Panc1 (cell line): Measurements from ENCODE around the gene AGRP. TPM values are rescaled to one million over a fixed set of nuclear protein-coding genes. Genes with fewer than 3 reads are reported as not detected.

Experiments used
- ATAC-seq: fragments of 200-7000 bp; cut with Tn5 transposase; 2 replicates; pipeline ENCODE4 v1.9.1; 2020; ENCODE audit warnings: mild to moderate bottlenecking, moderate library complexity
- BruUV-seq: library from RNA; stranded (reverse); fragments of 400-500 nt; replicated peaks from 2 replicates; lab custom pipeline; 2021; lab: Mats Ljungman, UMichigan
- CTCF ChIA-PET: fragments of 300-600 bp; sonication (Branson Sonifier 250); formaldehyde crosslinking; loops from one replicate; lab custom pipeline; 2022; ENCODE audit warnings: antibody characterized with exemption; lab: Charles Lee
- POLR2A ChIA-PET: fragments of 300-600 bp; sonication (Branson Sonifier 250); formaldehyde crosslinking; loops from one replicate; lab custom pipeline; 2022; ENCODE audit warnings: antibody characterized with exemption; lab: Charles Lee
- DNase-seq: peaks from one replicate; pipeline ENCODE4 v3.0.0-alpha.2; 2010; ENCODE audit warnings: low read depth, low spot score
- H3K27ac ChIP-seq: 2 replicates; pipeline ENCODE4 v1.5.1; 2011; ENCODE audit warnings: mild to moderate bottlenecking, low read length, inconsistent platforms
- H3K27me3 ChIP-seq: fragments of 200-500 bp; sonication (Bioruptor generic); 2 replicates; pipeline ENCODE4 v1.6.0; 2014; ENCODE audit warnings: low read length, inconsistent platforms; ENCODE audit not compliant: control insufficient read depth, insufficient read depth
- H3K36me3 ChIP-seq: fragments of 200-500 bp; sonication (Bioruptor generic); 2 replicates; pipeline ENCODE4 v1.5.1; 2014; ENCODE audit warnings: inconsistent platforms, mild to moderate bottlenecking, low read length, moderate library complexity; ENCODE audit not compliant: control insufficient read depth, insufficient read depth
- H3K4me1 ChIP-seq: 2 replicates; pipeline ENCODE4 v1.5.1; 2011; ENCODE audit warnings: inconsistent platforms, mild to moderate bottlenecking, low read length, moderate library complexity; ENCODE audit not compliant: control insufficient read depth, insufficient read depth
- H3K4me3 ChIP-seq, 2 experiments: 2 replicates each; pipeline ENCODE4 v1.5.1; 2011 to 2012; ENCODE audit warnings: low read depth in 2 of 2, low read length in 2 of 2, mild to moderate bottlenecking in 2 of 2, inconsistent platforms in 1 of 2, moderate library complexity in 1 of 2
- H3K9me3 ChIP-seq: fragments of 200-500 bp; sonication (Bioruptor generic); 2 replicates; pipeline ENCODE4 v1.5.1; 2014; ENCODE audit warnings: low read depth, mild to moderate bottlenecking, inconsistent platforms, low read length, moderate library complexity; ENCODE audit not compliant: control insufficient read depth, insufficient read depth
- CTCF ChIP-seq: fragments of 450-650 bp; IDR thresholded peaks from 2 replicates; pipeline ENCODE4 v1.5.1; 2017; ENCODE audit warnings: mild to moderate bottlenecking
- POLR2AphosphoS5 ChIP-seq: IDR thresholded peaks from 2 replicates; pipeline ENCODE4 v1.6.1; 2012; ENCODE audit warnings: mild to moderate bottlenecking, low read depth, low read length, moderate library complexity
- REST ChIP-seq, 2 experiments: IDR thresholded peaks; 2 replicates each; pipeline ENCODE4 v1.6.1; 2011 to 2012; ENCODE audit warnings: low read depth in 2 of 2, control low read depth in 1 of 2, low read length in 1 of 2, mild to moderate bottlenecking in 1 of 2, moderate library complexity in 1 of 2; ENCODE audit not compliant: insufficient read depth in 1 of 2
- SIN3A ChIP-seq: IDR thresholded peaks from 2 replicates; pipeline ENCODE4 v1.6.1; 2012; ENCODE audit warnings: low read depth, mild to moderate bottlenecking, low read length, moderate library complexity, borderline replicate concordance; ENCODE audit not compliant: insufficient read depth
- TCF7L2 ChIP-seq: IDR thresholded peaks from 2 replicates; pipeline ENCODE4 v1.6.1; 2011; ENCODE audit warnings: mild to moderate bottlenecking, low read depth, low read length, inconsistent platforms
- in situ Hi-C: cut with HindIII; loops from 2 replicates; pipeline ENCODE4 v1.10.0; 2016; ENCODE audit warnings: low sequenced_read_pairs, low pct_unique_long_range_greater_than_20kb
- intact Hi-C: fragments of 100-400 bp; cut with micrococcal nuclease; formaldehyde crosslinking; loops from one replicate; pipeline ENCODE4 v1.10.0; 2022; ENCODE audit not compliant: unreplicated experiment
- total RNA-seq: library from RNA; stranded (reverse); gene quantifications from one replicate; pipeline ENCODE4 v1.2.1, GENCODE V29; 2021; ENCODE audit not compliant: unreplicated experiment

Gene AGRP
- total RNA-seq, 1 experiment from 2014 or later, result not detected

- Histone ChIP-seq H3K4me1 (no peaks in the 10 kb centered on the region), H3K27ac (no peak overlapping the region), H3K4me3 (no peak overlapping the region), H3K27me3 (no peaks in the 10 kb centered on the region), H3K36me3 (no peaks in the 10 kb centered on the region), H3K9me3 (no peaks in the 10 kb centered on the region)
- no peak for TF ChIP-seq SIN3A
- no peak for TF ChIP-seq TCF7L2
- TF ChIP-seq CTCF, result no peak
- no peak for TF ChIP-seq POLR2AphosphoS5
- no peak for TF ChIP-seq REST (IDR thresholded peaks at IDR 0.05; ENCODE audit: insufficient read depth in 1 of 2, low read depth in 2 of 2, low read length in 1 of 2)
- CTCF ChIA-PET, result interaction anchor here (0.6 kb wide), 1 partner anchor 316 kb away, joined by 5 read pairs; no protein-coding TSS in a partner anchor
- in situ Hi-C loops, result no loop called here
- no peak for ATAC-seq
- POLR2A ChIA-PET, result no interaction called here
- no peak for DNase-seq
- BruUV-seq, result no TSS peak
- intact Hi-C loops, result no loop called here
Measured at GRCh38 chr16:67499106-67499505, 15.8 kb upstream of the AGRP start.

GRCh38 chr16:67490335-67491096 is 7.2 kb upstream of the AGRP start:
- Histone ChIP-seq H3K4me3 (no peak overlapping the region), H3K36me3 (no peaks in the 10 kb centered on the region), H3K4me1 (no peaks in the 10 kb centered on the region), H3K27ac (no peak overlapping the region), H3K27me3 (no peaks in the 10 kb centered on the region), H3K9me3 (no peaks in the 10 kb centered on the region)
- DNase-seq, result no peak
- CTCF ChIA-PET, result no interaction called here
- no TSS peak for BruUV-seq
- POLR2A ChIA-PET, result interaction anchor here (0.6 to 0.9 kb wide), 2 partner anchors 9 to 109 kb away, joined by 3 to 4 read pairs; no protein-coding TSS in a partner anchor
- TF ChIP-seq REST (IDR thresholded peaks at IDR 0.05; ENCODE audit: insufficient read depth in 1 of 2, low read depth in 2 of 2, low read length in 1 of 2) (no peak), CTCF (no peak)
- intact Hi-C loops, result no loop called here
- in situ Hi-C loops, result no loop called here
- no peak for ATAC-seq
